ENCODE data around the gene PRUNE1.

DNA sequence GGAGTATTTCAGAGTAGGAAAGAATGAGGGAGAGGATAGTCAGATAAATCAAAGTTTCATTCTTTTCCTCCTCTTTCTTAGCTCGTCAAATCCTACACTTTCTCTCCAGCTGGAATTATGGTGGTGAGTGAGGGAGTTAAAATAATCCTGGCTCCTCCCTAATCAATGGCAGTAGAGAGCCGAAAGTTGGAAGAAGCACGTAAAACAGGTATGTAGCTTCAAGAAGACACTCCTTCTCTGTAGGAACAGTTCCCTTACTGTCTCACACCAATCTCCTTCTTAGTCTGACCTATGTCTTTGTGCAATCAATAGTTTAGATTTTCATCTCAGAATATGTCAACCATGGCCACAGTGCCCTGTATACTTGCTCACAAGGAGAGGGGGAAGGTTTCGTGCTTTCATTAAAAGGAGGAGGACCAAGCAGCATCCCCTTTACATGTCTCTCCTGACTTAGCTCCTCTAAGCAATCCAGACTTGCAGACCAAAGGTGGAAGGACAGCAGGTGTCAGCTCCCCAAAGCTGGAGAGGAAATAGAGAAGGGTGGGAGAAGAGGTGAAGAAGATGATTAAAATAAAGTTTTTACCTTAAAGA is 2.4 kb upstream of the PRUNE1 start:
- TF ChIP-seq, protein P1, sequence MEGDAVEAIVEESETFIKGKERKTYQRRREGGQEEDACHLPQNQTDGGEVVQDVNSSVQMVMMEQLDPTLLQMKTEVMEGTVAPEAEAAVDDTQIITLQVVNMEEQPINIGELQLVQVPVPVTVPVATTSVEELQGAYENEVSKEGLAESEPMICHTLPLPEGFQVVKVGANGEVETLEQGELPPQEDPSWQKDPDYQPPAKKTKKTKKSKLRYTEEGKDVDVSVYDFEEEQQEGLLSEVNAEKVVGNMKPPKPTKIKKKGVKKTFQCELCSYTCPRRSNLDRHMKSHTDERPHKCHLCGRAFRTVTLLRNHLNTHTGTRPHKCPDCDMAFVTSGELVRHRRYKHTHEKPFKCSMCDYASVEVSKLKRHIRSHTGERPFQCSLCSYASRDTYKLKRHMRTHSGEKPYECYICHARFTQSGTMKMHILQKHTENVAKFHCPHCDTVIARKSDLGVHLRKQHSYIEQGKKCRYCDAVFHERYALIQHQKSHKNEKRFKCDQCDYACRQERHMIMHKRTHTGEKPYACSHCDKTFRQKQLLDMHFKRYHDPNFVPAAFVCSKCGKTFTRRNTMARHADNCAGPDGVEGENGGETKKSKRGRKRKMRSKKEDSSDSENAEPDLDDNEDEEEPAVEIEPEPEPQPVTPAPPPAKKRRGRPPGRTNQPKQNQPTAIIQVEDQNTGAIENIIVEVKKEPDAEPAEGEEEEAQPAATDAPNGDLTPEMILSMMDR (IDR thresholded peaks at IDR 0.05), result no peak
- no peak for TF ChIP-seq POLR2A (IDR thresholded peaks at IDR 0.05)

Measured in Peyer's patch (tissue), 4 donors.